Kidney glomerular epithelial cell (primary cell): ENCODE results near the gene MRPS6.

Source experiments
- DNase-seq: peaks from one replicate; lab custom pipeline; 2025; lab: John Stamatoyannopoulos, UW

The MRPS6 gene

DNA sequence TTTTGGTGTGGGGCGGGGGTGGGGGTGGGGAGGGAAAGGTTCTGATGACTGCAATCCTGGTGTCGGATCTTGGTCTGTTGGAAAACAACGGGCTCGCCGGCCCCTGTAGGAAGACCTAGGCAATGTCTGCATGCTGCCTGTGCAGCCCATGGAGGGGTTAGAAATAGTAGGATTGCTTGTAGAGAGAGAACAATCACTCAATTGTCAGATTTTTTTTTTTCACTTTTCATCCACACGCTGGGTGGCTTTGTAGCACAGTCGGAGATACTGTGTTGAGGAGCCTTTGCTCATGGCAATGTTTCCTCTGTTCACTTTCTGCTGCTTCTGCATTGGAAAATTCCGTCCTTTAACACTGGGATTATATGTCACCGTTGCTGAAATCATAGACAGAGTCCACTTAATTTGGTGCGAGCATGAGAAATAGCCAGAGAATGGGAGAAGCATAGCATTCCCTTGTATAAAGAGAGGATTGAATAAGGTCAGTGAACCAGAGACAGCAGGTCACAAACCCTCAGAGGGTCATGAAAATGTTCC lies 107.5 kb downstream of the MRPS6 start:
- DNase-seq: no peak

DNA sequence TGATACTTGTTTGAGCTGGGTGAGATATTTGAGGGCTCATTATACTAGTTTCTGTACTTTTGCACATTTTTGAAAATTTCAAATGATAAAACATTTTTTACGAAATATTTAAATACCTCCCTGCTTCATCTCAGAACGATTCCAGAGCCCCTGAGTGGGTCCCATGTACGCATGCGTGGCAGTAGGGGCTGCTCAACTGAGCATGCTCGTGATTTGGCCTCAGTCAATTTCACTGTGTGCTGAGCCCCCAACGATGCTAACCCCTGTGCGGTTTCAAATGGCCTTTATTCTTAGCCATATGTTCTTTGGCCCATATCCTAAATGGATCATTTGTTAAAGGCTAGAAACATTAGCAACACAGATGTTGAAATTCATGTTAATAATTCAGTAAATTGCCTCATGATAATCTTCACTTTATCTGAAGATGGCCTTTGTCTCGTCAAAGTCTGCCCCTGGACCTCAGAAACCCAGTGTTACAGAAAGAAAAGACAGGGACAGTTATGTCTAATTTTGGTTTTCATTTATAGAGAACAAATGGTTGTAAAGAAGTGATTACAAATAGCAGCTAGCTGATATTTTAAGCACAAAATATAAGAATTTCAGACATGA lies 108.2 kb downstream of the MRPS6 start:
- no peak for DNase-seq

DNA sequence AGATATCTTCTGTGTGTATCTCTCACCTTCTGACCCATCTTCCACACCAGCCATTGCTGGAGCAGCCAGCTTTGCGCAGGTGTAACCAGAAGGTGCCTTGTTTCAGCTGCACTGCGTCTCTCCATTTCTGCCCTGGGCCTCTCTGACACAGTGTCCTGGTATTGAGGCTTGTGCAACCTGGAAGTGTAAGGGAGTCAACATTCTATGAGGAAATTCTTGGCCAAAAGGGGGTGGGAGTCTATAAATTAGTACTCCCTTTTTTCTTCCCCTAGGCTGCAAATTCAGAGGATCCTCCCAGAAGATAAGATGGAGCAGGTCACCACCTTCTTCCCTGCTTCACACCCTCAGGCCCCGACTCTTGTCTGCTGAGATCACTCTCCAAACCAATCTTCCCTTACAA lies 109.1 kb downstream of the MRPS6 start:
- no peak for DNase-seq

DNA sequence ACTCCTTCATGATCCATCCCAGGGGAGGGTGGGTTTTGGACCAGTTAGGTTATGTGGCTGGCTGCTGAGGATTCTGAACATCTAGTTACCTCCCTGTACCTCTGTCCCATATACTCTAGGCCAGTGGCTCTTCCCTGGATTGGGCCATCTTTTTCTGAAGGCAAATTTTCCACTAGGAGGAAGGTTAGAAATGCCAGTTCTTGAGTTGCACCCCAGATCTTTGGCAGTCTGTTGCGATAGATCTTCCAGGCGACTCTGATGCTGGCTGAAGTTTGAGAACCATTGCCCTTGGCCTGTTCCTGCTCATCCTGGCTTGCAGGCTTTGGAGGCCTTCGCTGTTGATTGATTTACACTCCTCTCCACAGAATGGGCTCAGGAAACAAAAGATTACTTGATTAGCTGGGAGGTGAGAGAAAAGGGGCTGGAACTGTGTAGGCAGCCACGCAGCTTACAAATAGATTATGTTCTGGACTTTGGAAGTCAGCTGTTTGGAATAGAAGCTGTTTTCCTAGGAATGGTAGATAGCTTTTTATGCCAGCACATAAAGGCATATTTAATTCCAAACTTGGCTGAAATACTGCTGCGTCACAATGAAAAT lies 110.1 kb downstream of the MRPS6 start:
- no peak for DNase-seq

- no peak for DNase-seq
Measured at GRCh38 chr21:34184232-34184631, 110.9 kb downstream of the MRPS6 start.

DNA sequence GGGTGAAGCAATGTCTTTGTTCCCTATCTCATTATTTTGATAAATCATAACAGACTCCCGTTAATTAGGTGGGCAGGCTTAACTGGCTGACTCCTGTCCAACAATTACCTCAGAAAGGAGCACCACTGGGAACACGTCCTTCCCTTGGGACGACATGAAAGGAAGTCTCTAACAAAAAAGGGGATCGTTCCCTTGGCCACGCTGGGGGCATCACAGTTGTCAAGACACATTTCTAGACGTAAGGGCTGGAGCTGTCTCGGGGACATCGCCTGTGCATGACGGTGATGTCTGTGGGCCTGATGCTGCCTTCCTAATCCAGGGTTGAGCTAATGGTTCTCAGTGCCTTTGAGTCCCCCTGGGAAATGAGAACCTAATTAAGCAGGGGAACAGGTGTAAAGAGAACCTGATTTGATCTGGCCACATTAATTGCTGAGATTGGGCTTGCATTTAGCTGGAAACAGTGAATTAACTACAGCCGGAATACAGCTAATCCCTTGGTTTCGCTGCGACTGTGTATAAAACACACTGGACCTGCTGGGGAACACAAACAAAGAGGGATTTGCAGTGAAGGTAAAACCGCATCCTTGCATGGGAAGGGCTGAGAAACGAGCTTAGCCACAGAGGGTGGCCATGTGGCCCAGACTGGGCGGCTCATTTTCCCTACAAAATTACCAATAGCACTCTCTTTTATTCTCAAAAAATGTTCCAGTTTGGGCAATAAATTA lies 111.8 kb downstream of the MRPS6 start:
- no peak for DNase-seq

DNA sequence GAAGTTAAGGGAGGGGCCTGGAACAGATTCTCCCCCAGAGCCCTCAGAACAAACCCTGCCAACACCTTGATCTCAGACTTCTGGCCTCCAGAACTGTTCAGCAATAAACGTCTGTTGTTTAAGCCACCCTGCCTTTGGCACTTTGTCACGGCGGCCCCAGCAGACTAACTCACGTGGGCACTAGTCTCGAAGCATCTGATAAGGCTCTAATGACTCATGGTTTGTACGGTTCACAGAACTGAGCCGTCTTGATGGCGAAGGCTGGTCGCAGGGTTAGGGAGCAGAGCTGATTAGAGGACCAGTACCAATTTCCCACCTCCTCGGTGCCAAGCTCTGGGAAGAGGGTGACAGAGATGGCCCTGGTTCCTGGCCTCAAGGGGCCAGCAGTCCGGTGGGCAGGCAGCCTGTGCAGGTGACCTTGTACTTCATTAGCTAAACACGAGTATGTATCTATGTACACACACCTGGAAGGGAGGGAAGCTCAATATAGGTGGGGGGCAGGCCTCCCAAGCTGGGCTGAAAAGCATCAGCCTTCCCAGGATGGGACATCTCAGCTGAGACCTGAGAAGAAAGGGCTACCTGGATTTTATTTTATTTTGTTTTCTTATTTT lies 112.8 kb downstream of the MRPS6 start:
- no peak for DNase-seq

- DNase-seq: no peak
Measured at GRCh38 chr21:34187935-34188334, 114.6 kb downstream of the MRPS6 start.

GRCh38 chr21:34189506-34189905 lies 116.1 kb downstream of the MRPS6 start:
- DNase-seq: no peak

- DNase-seq: no peak
Measured at GRCh38 chr21:34190576-34191321, 117.4 kb downstream of the MRPS6 start.

- DNase-seq: no peak
Measured at GRCh38 chr21:34191876-34192275, 118.5 kb downstream of the MRPS6 start.
